NCI-H1105 (cell line): ENCODE results near the gene MAML1.
"Not testable (repeated sequence)": the region's sequence is repeated elsewhere in the genome, so short reads cannot be mapped to it uniquely, and the experiment has no call there.

Source experiments
- DNase-seq: peaks from one replicate; lab custom pipeline; 2025; lab: John Stamatoyannopoulos, UW

MAML1 gene

GRCh38 chr5:179767496-179768100 is 35.0 kb downstream of the MAML1 start:
- no peak for DNase-seq

DNA sequence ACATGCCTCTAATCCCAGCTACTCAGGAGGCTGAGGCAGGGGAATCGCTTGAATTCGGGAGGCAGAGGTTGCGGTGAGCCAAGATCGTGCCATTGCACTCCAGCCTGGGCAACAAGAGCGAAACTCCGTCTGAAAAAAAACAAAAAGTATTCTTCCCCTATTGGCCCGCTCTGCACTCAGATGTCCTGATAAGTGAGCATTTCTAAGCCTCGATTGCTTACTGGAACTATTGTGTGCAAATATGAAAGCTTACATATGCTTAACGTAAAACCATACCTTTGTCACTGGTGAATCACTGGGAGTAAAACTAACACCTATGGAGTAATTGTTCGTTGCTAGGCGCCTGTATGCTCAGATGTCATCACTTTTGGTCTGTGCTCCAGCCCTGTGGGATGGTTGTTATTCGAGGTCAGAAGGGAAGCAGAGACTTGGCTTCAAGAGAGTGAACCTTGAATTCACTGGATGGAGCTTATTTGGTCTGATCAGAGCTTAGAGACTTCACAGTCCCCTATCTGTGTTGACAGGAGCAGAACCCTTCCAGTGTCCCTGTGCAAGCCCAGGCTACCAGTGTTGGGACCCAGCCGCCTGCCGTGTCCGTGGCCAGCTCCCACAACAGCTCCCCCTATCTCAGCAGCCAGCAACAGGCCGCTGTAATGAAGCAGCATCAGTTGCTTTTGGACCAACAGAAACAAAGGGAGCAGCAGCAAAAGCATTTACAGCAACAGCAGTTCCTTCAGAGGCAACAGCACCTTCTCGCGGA is 35.9 kb downstream of the MAML1 start:
- no peak for DNase-seq

- no peak for DNase-seq
Observed at GRCh38 chr5:179769271-179769670, 36.6 kb downstream of the MAML1 start.

GRCh38 chr5:179769796-179770195 is 37.2 kb downstream of the MAML1 start:
- DNase-seq: no peak

DNA sequence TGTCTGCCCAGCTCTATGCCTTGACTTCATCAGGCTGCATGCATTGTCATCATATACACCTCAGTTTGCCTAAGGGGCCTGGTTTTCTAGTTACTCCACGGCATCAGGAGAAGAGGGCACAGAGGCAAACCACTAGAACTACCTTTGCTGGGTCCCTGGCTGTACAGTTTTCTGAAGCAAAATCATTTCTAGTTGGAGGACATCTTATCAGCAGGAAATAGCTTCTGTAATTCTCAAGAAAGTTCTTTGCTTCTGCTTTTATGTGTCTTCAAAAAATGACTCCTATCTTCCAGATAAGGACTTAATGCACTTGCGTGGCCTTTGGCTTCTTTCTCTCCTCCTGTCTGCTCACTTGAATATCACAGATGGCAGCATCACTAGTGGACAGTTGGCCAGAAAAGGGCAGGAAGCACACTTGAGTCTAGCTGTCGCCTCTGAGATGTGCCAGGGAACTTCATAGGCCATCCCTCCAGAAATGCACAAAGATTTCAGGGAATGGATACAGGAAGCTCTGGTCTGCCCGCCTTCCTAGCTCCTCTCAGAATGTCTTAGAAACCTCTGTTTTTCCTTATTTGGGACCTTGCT is 38.8 kb downstream of the MAML1 start:
- no peak for DNase-seq

GRCh38 chr5:179772351-179772750 is 39.7 kb downstream of the MAML1 start:
- no peak for DNase-seq

GRCh38 chr5:179773686-179774040 is 41.0 kb downstream of the MAML1 start:
- no peak for DNase-seq

DNA sequence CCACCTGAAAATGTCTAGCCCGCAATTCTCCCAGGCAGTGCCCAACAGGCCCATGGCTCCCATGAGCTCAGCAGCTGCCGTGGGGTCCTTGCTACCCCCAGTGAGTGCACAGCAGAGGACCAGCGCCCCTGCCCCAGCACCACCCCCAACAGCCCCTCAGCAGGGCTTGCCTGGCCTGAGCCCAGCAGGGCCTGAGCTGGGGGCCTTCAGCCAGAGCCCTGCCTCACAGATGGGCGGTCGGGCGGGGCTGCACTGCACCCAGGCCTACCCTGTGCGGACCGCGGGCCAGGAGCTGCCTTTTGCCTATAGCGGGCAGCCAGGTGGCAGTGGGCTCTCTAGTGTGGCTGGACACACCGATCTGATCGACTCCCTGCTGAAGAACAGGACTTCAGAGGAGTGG is 41.8 kb downstream of the MAML1 start:
- no peak for DNase-seq

GRCh38 chr5:179776411-179776938 is 43.9 kb downstream of the MAML1 start:
- no peak for DNase-seq

DNA sequence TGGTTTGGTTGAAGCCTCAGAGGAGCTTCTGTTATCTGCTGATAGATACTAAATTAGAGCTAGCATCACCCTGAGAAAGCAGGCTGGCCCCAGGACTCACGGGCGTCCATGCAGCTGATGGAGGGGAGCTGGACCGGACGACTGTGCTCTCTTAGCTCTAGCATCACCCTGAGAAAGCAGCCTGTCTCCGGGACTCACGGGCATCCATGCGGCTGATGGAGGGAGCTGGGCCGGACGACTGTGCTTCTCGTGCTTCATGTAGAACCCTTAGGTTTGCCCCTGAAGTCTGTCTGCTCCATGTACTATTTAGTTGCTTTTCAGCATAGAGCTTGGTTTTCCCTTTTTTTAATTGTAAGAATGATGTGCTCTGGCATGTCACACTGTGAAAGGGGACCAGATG is 44.8 kb downstream of the MAML1 start:
- DNase-seq: no peak

DNA sequence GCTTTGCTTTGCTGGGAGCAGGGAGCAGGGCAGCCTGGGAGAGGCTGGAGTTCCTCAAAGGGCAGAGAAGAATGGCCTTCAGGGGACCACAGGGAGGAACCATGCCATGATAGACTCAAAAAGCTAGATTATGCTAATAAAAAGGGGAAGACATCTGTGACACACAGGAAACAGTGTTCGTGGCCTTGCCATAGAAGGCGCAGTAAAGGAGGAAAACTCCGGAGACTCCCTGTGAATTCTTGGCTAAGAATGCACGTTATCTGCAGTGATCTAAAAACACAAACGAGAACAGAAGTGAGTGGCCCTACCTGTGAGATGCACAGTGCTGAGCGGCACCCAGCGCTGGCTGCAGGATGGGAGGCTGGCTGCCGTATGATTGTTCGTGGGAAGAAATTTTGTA is 45.3 kb downstream of the MAML1 start:
- no peak for DNase-seq

DNA sequence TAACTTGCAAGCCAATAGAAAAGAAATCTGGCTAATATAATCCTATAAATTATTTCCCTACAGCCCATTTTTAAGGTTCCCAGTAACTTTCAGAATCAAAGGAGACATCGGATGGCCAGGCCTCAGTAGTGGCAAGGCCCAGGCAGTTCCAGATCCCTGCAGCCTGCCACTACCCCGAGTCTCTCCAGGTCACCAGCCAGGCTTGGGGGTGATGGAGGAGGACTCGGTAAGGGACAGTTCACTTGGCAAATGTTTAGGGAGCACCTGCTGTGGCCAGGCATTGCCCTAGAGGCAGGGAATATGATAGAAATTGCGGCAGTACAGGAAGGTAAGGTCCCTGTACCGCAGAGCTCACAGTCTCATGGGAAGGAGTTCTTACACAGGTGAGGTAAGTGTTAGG is 46.0 kb downstream of the MAML1 start:
- no peak for DNase-seq

GRCh38 chr5:179779826-179780225 is 47.2 kb downstream of the MAML1 start:
- DNase-seq: no peak

DNA sequence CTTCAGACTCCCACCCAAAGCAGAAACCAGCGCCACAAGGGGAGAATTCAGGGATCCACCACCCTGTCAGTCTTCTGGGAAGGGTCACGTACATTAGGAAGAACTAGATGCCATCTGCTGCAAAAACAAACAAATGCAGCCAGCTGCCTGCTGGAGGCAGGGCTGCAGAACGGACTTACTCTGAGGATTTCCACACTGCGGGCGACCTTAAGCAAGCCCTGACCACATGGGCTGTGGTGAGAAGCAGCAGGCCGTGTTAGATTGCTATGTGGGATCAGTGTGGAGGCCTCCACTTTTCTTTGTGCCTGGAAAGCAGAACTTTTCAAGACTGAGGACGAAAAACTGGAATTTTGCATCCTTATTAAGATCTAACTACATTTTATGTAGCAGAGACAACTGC is 47.7 kb downstream of the MAML1 start:
- no peak for DNase-seq

- DNase-seq: no peak
Observed at GRCh38 chr5:179781846-179782245, 49.2 kb downstream of the MAML1 start.

- DNase-seq: no peak
Observed at GRCh38 chr5:179783128-179783527, 50.5 kb downstream of the MAML1 start.

- no peak for DNase-seq
Observed at GRCh38 chr5:179786861-179787260, 54.2 kb downstream of the MAML1 start.

DNA sequence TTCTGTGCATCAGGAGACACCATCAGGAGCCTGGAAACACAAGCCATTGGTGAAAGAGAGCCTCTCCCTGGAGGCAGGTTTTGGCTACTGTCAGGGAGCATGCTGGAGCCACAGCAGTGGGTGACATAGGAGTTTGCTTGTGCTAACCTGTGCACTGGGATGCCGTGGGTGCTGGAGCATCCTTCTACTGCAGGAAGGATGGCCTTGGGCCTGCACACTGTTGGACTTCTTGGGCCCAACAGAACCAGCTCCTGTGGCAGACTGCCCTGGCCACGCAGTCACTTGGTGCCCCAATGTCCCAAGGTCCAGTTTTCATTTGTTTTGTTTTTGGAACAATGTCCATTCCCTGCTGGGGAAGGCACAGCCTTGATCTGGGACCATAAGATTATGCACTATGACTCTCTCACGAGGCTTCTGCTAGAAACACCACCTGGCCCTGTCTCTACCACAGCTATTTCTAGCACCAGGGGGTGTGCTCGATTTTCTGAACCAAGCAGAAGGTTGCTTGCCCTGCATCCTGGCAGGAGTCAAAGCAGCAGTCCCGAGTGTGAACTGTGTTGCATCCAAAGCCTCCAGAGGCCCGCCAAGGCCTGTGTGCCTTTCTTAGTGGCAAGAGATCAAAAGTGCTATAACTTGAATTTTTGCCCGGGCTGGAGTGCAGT is 55.7 kb downstream of the MAML1 start:
- no peak for DNase-seq

DNA sequence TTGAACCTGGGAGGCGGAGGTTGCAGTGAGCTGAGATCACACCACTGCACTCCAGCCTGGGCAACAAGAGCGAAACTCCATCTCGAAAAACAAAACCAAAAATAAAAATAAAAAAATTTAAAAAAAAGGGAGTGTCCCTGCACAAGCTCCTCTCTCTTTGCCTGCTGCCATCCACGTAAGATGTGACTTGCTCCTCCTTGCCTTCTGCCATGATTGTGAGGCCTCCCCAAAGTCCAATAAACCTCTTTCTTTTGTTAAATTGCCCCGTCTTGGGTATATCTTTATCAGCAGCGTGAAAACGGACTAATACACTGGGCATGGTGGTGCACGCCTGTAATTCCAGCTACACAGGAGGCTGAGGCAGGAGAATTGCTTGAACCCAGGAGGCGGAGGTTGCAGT is 56.7 kb downstream of the MAML1 start:
- not testable (repeated sequence) for DNase-seq

DNA sequence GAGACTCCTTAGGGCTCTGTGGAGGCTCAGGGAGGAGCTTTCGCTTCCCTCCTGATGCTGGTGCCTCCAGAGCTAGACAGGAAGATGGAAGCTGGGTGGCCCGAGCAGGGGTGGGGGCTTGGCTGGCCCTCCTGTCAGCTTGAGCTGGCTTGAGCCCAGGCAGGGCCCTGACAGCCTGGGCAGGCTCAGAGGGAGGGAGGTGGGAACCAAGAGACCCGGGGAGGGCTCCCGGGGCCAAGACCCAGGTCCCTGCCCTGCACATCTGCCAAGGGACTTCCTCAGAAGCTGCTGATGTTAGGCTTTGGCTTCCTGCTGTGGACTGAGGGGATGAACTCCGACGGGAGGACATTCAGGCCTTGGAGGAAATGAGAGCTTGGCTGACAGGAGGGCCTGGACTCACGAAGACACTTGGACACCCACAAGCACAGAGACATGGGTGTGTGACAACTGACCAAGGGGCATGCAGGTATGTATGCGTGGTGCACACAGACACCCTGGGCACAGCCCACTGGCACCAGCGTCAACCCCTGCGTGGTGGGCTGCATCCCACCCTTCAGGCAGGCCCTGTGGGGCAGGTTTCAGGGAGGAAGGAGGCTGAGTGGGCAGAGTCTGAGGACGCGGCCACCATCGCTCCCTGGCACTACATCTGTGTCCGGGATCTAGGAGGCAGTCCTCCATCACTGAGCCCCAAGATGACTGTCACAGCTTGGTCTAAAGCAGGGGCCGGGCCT is 59.4 kb downstream of the MAML1 start:
- DNase-seq: no peak

GRCh38 chr5:179792612-179793467 is 60.2 kb downstream of the MAML1 start:
- DNase-seq: no peak
